Putamen (tissue), 1 donor: ENCODE measurements around the gene CNIH1.
"Not testable (repeated sequence)": the region's sequence is repeated elsewhere in the genome, so short reads cannot be mapped to it uniquely, and the experiment has no call there.

Experiments used
- DNase-seq: peaks from one replicate; pipeline ENCODE4 v3.0.0-alpha.2; 2016; ENCODE audit warnings: low spot score

The CNIH1 gene

DNA sequence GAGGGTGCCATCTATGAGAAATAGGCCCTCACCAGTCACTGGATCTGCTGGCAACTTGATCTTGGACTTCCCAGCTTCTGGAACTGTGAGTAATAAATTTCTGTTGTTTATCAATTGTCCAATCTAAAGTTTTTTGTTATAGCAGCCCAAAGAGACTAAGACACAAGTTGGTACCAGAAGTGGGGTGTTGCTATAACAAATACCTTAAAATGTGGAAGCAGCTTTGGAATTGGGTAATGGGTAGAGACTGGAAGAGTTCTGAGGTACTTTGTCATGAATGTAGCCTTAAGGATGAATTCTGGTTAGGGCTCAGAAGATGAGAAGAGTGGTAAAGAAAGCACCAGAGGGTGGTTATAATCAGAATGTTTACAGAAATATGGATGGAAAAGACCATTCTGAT is 26.1 kb upstream of the CNIH1 start:
- no peak for DNase-seq

DNA sequence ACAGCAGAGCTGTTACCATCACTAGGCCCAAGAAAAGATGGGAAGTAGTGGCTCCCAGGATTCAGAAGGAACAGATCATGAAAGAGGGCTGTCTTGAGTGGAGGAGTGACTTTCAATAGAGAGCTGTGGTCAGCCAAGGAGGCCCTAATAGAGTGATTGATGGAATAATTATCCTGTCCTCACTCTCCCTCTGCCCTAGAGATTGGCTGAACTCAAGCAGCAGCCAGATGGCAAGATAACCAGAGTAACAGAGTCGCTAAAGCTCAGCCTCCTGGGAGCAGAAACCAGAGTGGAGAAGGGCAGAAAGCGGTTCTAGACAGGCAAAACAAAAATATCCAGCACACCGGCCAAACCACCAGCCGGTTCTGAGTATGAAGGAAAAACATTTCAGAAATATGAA is 24.5 kb upstream of the CNIH1 start:
- DNase-seq, result no peak

DNA sequence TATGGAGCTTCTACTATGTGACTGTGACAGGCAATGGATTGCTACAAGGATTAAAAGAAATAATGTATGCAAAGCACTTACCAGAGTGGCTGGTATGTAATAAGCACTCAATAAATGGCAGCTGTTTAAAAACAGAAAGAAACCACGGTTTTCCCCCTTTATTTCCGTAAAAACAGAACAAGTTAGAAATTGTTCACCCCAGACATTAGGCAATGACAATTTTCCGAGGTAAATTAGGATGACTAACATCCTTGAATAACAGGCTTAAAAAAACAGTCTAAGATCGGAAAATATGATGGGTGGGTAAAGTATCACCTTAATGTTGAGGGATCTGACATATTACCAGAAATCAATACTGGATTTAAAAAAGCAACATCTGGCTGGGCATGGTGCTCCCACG is 20.9 kb upstream of the CNIH1 start:
- DNase-seq, result no peak

DNA sequence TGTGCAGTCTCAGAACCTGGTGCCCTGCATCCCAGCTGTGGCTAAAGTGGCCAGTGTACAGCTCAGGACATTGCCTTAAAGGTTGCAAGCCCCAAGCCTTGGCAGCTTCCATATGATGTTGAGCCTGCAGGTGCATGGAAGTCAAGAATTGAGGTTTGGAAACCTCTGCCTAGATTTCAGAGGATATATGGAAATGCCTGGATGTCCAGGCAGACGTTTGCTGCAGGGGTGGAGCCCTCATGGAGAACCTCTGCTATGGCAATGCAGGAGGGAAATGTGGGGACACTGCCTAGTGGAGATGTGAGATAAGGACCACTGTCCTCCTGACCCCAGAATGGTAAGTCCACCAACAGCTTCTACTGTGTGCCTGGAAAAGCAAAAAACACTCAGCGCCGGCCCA is 17.9 kb upstream of the CNIH1 start:
- DNase-seq, result no peak

DNA sequence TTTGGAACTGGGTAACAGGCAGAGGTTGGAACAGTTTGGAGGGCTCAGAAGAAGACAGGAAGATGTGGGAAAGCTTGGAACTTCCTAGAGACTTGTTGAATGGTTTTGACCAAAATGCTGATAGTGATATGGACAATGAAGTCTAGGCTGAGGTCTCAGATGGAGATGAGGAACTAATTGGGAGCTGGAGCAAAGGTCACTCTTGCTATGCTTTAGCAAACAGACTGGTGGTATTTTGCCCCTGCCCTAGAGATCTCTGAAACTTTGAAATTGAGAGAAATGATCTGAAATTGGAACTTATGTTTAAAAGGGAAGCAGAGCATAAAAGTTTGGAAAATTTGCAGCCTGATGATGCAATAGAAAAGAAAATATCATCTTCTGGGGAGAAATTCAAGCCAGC is 17.4 kb upstream of the CNIH1 start:
- not testable (repeated sequence) for DNase-seq

DNA sequence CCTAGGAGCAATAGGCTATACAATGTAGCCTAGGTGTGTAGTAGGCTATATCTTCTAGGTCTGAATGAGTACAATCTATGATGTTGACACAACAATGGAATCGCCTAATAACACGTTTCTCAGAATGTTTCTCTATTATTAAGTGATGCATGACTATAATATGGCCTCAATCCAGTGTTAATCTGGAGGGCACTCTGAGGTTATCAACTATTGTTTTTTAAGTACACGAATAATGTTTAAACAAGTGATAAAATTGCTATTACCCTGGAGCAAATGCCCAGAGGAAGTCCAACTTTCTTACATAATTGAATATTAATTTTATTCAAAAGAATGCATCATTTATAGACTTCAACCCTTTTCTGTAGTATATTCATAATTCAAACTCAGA is 16.4 kb upstream of the CNIH1 start:
- DNase-seq, result no peak

DNA sequence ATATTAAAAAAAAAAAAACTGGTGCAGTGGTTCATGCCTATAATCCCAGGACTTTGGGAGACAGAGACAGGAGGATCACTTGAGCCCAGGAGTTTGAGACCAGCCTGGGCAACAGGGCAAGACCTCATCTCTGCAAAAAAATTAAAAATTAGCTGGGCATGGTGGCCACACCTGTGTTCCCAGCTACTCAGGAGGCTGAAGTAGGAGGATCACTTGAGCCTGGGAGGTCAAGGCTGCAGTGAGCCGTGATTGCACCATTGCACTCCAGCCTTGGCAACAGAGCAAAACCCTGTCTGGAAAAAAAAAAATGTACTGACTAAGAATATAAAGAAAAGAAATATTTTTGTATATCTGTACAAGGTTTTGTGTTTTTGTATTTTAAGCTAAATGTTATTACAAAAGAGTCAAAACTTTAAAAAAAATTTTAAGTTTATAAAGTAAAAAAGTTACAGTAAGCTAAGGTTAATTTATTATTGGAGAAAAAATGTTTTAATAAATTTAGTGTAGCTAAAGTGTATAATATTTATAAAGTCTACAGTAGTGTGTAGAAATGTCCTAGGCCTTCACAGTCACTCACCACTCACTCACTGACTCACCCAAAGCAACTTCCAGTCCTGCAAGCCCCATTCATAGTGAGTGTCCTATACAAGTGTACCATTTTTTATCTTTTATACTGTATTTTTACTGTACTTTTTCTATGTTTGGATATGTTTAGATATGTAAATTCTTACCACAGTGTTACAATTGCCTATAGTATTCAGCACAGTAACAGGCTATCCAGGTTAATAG is 15.8 kb upstream of the CNIH1 start:
- DNase-seq, result not testable (repeated sequence)

DNA sequence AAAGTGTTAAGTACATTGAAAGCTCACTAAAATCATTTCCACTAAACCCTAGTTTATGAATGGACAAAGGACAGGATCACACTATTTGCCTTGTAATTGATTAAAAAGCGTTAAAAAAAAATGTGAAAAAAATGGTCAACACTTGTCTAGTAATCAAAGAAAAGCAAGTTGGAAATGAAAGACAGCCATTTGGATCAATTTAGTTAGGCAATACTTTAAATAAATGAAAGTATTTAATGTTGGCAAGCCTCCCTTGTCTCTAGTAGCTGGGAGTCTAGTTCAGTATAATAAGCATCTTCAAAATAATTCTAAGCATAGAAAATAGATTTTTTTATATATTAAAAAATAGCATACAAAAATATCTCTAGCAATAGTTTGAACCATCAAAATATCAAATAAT is 14.2 kb upstream of the CNIH1 start:
- DNase-seq, result no peak

DNA sequence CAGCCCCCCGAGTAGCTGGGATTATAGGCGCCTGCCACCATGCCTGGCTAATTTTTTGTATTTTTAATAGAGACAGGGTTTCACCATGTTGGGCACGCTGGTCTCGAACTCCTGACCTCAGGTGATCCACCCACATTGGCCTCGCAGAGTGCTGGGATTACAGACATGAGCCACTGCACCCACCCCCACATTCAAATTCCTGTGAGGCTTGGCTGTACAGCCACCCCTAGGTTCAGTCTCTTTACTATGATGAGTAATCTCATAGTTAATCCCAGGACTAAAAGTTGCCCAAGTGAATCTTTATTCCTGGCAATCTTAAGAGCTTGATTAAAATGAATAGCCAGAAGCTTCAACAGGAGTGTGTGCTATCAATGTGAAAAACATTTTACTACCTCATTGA is 12.8 kb upstream of the CNIH1 start:
- DNase-seq, result not testable (repeated sequence)

DNA sequence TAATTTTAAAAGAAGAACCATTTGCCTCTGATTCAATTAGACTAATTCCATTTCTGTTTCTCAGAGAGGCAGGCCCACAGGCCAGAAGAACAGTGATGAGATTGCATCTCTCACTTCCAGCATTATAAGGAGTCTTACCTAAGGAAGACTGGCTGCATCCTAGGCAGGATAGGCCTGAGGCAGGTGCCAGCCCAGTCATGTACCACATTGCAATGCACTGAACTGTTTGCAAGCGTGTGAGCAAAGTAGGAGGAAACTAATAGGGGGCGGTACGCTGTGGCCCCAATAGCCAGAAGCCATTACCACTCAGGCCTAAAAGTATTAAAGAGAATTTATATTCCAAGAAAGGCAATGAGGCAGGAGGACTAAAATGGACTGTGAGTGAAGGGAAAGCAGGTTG is 12.1 kb upstream of the CNIH1 start:
- no peak for DNase-seq

DNA sequence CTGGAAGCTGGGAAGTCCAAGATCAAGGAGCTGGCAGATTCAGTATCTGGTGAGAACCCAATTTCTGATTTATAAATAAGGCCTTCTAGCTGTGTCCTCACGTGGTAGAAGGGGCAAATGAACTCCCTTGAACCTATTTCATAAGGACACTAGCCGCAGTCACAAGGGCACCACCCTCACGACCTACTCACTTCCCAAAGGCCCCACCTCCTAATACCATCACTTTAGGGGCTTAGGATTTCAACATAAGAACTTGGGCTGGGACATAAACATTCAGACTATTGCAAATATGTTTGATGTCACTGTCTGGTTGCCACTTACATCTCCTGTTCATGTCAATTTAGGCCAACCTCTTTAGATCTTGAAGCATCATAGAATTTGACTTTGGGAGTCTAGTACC is 10.8 kb upstream of the CNIH1 start:
- DNase-seq, result no peak

DNA sequence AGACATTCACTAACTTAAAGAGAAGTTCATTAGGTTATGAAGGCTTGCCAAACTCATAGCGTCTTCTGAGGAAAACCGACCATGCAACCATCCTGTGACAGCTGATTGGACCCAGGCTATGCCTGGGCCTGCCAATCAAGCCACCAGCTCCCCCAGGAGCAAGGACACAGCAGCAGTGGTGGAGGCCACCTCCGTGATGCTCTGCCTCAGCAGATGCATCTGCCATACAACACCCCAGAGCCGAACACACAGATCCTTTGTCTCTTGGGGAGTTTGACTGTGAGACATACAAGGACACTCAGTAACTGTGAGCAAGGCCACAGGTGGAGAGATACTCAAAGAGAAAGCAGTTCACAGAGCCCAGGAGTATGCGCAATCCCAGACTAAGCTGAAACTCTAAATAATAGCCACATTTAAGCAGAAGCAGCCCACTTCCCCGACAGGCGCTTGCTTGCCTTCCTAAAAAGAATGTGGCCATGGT is 10.0 kb upstream of the CNIH1 start:
- DNase-seq, result no peak

DNA sequence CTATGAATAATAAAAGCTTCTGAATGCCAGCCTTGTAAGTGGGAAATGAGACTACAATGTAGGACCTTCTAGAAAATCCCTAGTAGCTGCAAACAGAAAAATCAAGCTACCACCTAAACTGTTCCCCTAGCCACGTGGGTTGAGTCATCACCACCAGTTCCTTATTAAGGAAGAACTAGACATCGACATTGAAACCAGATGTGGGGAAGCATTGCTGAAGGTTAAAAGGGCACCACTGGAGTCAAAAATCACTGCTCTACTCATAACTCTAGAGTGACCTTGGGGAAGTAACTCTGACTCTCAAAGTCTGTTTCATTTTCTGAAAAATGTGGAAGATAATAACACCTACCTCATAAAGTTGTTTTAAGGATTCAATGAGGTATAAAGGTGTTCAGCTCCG is 9.4 kb upstream of the CNIH1 start:
- no peak for DNase-seq

DNA sequence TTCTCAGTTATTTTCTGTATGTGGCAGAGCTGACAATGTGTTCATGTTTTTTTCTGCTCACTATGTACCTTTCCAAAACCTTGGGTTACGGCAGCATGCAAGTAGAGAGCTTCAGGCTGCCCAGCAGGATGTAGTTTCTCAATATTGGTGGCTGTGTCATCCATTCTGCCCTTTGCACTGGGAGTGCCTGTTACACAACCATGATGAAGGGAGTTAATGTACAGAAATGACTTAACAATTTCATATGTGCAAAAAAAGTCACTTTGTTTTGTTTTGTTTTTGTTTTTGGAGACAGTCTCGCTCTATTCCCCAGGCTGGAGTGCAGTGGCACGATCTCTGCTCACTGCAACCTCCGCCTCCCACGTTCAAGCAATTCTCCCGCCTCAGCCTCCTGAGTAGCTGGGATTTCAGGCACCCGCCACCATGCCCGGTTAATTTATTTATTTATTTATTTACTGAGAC is 6.1 kb upstream of the CNIH1 start:
- no peak for DNase-seq

DNA sequence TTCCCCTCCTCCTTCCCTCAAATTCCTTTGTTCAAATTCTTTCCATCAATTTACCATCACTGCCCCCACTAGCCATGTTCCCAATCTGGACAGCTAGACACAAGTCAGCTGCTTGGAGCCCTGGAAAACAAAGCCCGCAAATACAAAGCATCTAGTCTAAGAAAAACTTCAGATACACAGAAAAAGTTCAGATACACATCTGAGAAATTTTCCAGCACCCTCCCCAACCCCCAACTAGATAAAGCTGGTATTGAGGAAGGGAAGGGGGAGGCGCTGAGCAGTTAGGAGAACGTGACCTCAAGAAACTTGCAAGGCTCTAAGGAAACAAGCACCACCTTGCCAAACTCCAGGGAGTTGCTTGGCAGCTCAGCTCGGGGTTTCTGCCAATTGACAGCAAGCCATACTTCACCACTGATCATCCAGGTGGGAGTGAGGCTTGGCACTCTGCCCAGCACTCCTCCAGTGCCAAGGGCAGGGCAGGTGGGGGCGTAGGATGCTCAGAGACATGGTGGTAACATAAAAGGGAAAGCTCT is 5.1 kb upstream of the CNIH1 start:
- peak; percentile 82 for DNase-seq

DNA sequence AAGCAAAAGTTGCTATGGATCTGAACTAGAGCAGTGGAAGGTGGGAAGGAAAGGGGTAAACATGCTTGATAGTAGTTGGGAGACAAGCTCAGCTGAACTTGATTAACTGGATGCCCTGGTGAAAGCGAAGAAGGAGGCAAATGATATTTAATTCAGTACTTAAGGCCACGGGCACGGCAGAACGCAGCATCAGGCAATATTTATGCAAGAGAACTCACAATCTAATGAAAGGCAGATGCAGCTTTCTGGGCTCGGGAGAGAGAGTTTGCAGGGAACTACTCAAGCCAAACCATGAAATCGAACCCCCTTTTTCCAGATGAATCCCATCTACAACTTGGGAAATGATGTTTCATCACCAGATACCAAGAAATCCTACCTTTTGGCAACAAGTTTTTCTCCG is 3.5 kb upstream of the CNIH1 start:
- DNase-seq, result no peak

DNA sequence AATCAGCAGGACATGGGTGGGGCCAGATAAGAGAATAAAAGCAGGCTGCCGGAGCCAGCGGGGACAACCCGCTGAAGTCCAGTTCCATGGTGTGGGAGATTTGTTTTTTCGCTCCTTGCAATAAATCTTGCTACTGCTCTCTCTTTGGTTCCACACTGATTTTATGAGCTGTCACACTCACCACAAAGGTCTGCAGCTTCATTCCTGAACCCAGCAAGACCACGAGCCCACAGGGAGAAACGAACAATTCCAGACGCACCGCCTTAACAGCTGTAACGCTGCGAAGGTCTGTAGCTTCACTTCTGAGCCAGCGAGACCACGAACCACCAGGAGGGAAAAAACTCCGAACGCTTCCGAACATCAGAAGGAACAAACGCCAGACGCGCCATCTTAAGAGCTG is 2.8 kb upstream of the CNIH1 start:
- no peak for DNase-seq

DNA sequence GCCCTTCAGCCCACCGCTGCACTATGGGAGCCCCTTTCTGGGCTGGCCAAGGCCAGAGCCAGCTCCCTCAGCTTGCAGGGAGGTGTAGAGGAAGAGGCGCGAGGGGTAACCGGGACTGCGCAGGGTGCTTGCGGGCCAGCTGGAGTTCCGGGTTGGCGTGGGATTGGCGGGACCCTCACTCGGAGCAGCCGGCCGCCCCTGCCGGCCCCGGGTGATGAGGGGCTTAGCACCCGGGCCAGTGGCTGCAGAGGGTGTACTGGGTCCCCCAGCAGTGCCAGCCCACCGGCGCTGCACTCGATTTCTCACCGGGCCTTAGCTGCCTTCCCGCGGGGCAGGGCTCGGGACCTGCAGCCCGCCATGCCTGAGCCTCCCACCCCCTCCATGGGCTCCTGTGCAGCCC is 1.8 kb upstream of the CNIH1 start:
- DNase-seq, result not testable (repeated sequence)

DNA sequence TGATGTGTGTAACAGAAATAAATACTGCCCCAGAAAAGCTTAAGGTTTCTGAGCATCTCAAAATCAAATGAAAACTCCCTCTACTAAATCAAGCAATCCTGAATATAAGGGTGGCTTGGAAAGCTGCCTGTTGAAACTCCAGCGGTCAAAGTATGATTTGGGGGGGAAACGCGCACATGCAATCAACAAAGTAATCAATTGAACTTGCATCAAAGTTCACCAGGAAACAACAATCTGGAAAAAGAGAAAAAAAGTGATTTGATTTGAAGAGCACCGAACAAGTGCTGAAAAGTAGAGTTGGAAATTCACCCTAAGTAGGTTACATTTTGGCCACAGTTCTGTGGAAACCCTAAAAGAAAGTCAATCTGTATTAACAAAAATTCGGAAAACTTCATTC is 700 bp downstream of the CNIH1 start:
- DNase-seq, result no peak

DNA sequence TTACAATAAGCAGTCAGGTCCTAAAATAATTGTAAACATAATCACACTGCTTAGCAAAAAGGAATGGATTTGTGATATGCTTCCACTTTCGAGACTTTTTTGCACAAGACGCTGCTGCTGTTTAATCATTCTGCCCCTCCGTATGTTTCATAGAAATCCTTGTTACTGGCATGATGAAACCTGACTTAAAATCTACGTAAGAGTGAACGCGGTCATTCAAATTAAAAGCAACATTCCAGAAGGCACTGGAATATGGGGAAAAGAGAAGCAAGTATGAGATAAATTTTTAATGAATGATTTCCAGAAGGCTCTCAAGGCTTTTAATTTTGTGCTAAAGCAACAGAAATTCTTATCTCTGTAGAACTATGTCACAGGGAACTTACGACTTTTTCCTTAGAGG is 1.1 kb downstream of the CNIH1 start:
- DNase-seq, result no peak

DNA sequence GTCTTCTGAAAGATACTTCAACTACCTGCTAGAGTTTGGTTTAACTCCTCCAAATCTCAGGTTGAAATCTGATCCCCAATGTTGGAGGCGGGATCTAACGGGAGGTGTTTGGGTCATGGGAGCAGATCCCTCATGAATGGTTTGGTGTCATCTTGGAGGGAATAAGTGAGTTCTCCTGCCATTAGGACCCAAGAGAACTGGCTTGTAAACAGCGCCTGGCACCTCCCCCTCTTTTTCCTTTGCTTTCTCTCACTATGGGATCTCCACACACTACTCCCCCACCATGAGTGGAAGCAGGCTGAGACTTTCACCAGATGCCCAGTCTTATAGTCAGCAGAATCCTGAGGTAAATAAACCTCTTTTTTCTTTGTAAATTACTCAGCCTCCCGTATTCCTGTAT is 2.5 kb downstream of the CNIH1 start:
- no peak for DNase-seq

DNA sequence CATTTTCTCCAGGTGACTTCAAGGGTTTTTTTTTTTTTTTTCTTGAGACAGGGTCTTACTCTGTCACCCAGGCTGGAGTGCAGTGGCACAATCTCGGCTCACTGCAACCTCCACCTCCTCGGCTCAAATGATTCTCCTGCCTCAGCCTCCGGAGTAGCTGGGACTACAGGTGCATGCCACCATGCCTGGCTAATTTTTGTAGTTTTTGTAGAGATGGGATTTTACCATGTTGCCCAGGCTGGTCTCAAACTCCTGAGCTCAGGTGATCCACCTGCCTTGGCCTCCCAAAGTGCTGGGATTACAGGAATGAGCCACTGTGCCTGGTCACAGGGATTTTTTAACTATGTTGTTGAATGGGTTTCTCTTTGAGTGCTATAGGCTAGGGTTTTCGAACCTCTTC is 3.2 kb downstream of the CNIH1 start:
- DNase-seq, result not testable (repeated sequence)

DNA sequence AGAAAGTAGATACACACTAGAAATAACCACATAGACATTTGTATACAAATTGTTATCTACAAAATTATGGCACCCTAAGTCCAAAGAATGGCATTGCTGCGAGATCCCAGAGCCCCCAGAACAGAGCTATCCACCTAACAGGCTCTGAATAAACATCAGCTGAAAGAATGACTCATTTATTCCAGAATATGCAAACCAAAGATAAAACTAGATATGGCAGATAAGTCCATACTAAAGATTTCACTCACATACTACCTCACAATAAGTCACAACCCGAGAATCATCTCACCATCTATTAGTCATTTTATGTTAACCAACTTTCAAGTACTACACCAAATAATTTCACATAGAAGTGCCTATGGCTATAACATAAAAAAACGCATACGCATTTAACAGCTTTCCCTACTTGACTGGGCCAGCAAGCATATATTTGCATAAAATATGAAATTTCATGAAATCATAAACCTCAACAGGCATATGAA is 5.6 kb downstream of the CNIH1 start:
- no peak for DNase-seq

DNA sequence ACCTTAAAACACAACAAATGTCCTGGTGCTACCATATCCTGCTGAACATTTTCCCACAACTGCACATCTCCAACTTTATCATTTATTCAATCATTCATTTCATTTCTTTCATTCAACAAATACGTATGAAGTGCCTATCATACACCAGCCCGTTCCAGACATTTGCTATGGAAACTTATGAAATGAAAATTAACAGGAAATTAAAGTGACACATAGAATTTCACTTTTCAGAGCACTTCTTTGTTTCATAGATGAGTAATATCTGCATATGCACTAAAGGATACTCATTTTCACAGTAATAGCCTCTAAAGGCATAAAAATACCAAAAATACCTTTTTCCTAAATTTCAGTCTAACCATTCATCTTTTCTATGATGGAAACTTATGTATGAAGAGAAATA is 12.6 kb downstream of the CNIH1 start:
- DNase-seq, result no peak
